ENCODE measurements around the gene UFSP1.

DNA sequence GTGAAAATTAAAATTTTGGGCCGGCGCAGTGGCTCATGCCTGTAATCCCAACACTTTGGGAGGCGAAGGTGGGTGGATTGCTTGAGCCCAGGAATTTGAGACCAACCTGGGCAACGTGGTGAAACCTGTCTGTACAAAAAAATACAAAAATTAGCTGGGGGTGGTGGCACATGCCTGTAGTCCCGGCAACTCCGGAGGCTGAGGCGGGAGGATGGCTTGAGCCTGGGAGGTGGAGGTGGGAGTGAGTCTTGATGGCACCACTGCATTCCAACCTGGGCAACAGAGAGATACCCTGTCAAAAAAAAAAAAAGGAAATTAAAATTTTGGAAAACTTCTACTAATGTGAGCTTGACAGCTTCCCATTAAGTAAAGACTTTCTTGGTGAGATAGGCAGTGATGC lies 11.5 kb downstream of the UFSP1 start:
- TF ChIP-seq CTCF (conservative IDR thresholded peaks at IDR 0.05): no peak
- no peak for TF ChIP-seq ZFX (IDR thresholded peaks at IDR 0.05)

Data from C4-2B (cell line).